COLO668 (cell line): ENCODE measurements around the gene BOD1.
A peak's percentile ranks its signal among the peaks of the same experiment; 100 is the strongest.

Experiments used
- DNase-seq: peaks from one replicate; lab custom pipeline; 2025; ENCODE audit not compliant: unreplicated experiment; lab: John Stamatoyannopoulos, UW

Gene BOD1

GRCh38 chr5:173642191-173642816, 25.9 kb upstream of the BOD1 start:
- peak; percentile 22 for DNase-seq

GRCh38 chr5:173640156-173640804, 23.8 kb upstream of the BOD1 start:
- DNase-seq = no peak

- DNase-seq = no peak
Observed at GRCh38 chr5:173638126-173639040, 21.9 kb upstream of the BOD1 start.

- DNase-seq = no peak
Observed at GRCh38 chr5:173637340-173637739, 20.9 kb upstream of the BOD1 start.

GRCh38 chr5:173634465-173634983, 18.1 kb upstream of the BOD1 start:
- no peak for DNase-seq

GRCh38 chr5:173633304-173633703, 16.9 kb upstream of the BOD1 start:
- DNase-seq = peak; percentile 50

- DNase-seq = no peak
Observed at GRCh38 chr5:173631478-173631877, 15.0 kb upstream of the BOD1 start.

GRCh38 chr5:173630724-173631365, 14.4 kb upstream of the BOD1 start:
- DNase-seq = no peak

- peak; percentile 3 for DNase-seq
Observed at GRCh38 chr5:173629628-173630027, 13.2 kb upstream of the BOD1 start.

- no peak for DNase-seq
Observed at GRCh38 chr5:173628501-173628900, 12.1 kb upstream of the BOD1 start.

GRCh38 chr5:173627860-173628392, 11.5 kb upstream of the BOD1 start:
- DNase-seq = no peak

- DNase-seq = no peak
Observed at GRCh38 chr5:173627271-173627670, 10.8 kb upstream of the BOD1 start.

- no peak for DNase-seq
Observed at GRCh38 chr5:173626505-173626820, 10.0 kb upstream of the BOD1 start.

- no peak for DNase-seq
Observed at GRCh38 chr5:173625673-173626504, 9.4 kb upstream of the BOD1 start.

- no peak for DNase-seq
Observed at GRCh38 chr5:173625261-173625660, 8.8 kb upstream of the BOD1 start.

GRCh38 chr5:173624282-173624681, 7.8 kb upstream of the BOD1 start:
- no peak for DNase-seq

- DNase-seq = no peak
Observed at GRCh38 chr5:173623789-173624188, 7.3 kb upstream of the BOD1 start.

GRCh38 chr5:173623296-173623771, 6.9 kb upstream of the BOD1 start:
- no peak for DNase-seq

- no peak for DNase-seq
Observed at GRCh38 chr5:173622183-173623047, 6.0 kb upstream of the BOD1 start.
